ENCODE data around the gene DCTN2. TPM values are rescaled to one million over a fixed set of nuclear protein-coding genes. Genes with fewer than 3 reads are reported as not detected.
A peak's percentile ranks its signal among the peaks of the same experiment; 100 is the strongest.

DCTN2 gene
- total and polyA plus RNA-seq, 2 donors (not counting 1 experiment from before 2014, with no cell fraction given) = 59.4 to 94.3 TPM

GRCh38 chr12:57487597-57488401 is 59.2 kb downstream of the DCTN2 start, which contains the start of gene MARS1:
Gene MARS1 (plus strand): TSS chr12:57488068. CDS start chr12:57488091, 23 bp downstream.
- WGBS (ENCODE audit: insufficient coverage) = 13% methylated on average over 41 of the region's 47 CpGs
- Histone ChIP-seq H3K79me2 (ENCODE audit: control insufficient read depth, insufficient read depth, low read length) (peaks cover 60% of the 10 kb centered on the region), H3K27me3 (replicated peaks in 1 of 4; ENCODE audit: control extremely low read depth in 1 of 4, control insufficient read depth in 3 of 4, insufficient read depth in 4 of 4, low read length in 3 of 4) (no peaks in the 10 kb centered on the region), H3K4me3 (ENCODE audit: control extremely low read depth in 1 of 5, extremely low read depth in 1 of 5, insufficient read depth in 1 of 5, low read depth in 2 of 5, low read length in 4 of 5) (peak within 1 kb of the TSS; percentile 66 to 95 (median 86)), H2AFZ (ENCODE audit: insufficient read depth, low read depth, low read length, poor library complexity, severe bottlenecking) (peak within 1 kb of the TSS; percentile 85), H3K9me3 (ENCODE audit: control extremely low read depth in 1 of 3, control insufficient read depth in 2 of 3, insufficient read depth in 1 of 3, low read length in 2 of 3) (no peaks in the 10 kb centered on the region), H4K20me1 (ENCODE audit: control insufficient read depth, insufficient read depth, low read length, poor library complexity, severe bottlenecking) (peaks cover 5% of the 10 kb centered on the region), H3K4me1 (ENCODE audit: control insufficient read depth in 2 of 2, insufficient read depth in 2 of 2, low read length in 2 of 2) (peaks cover 20 to 25% of the 10 kb centered on the region in 2 donors), H3K36me3 (replicated peaks in 1 of 2; ENCODE audit: control extremely low read depth in 1 of 2, control insufficient read depth in 1 of 2, extremely low read depth in 1 of 2, insufficient read depth in 2 of 2, low read length in 1 of 2) (peaks cover 5 to 29% of the 10 kb centered on the region in 2 experiments), H3K4me2 (replicated peaks; ENCODE audit: low read depth, low read length, poor library complexity, severe bottlenecking) (peak within 1 kb of the TSS; percentile 98), H3K27ac (ENCODE audit: low read length in 2 of 2) (peak within 1 kb of the TSS; percentile 42 to 86), H3K9ac (ENCODE audit: low read length) (peak within 1 kb of the TSS; percentile 77)
- peak within 1 kb of the TSS; percentile 93 for H3K27ac Mint-ChIP-seq
- intact Hi-C loops (cut with micrococcal nuclease) = loop anchor here (1.0 to 10.0 kb wide), 7 partner anchors 8 to 735 kb away; partner anchors contain the start of genes ARHGAP9, CDK4, DCTN2 and DDIT3
- ChIA-PET POLR2A (interaction anchor here (0.7 to 1.0 kb wide), 3 partner anchors 8 to 33 kb away, joined by 3 read pairs; partner anchors contain the start of gene ARHGAP9), CTCF (interaction anchor here (0.7 to 3.3 kb wide), 6 partner anchors 9 to 35 kb away, joined by 3 to 18 read pairs (median 8); partner anchors contain the start of gene GLI1)
- ATAC-seq (ENCODE audit: low read depth) (peak; percentile 98), DNase-seq (peak; percentile 96)
- H3K4me3 Mint-ChIP-seq = peak within 1 kb of the TSS; percentile 89
- TF ChIP-seq CTCF (IDR thresholded peaks at IDR 0.05) (no peak), EZH2 (IDR thresholded peaks at IDR 0.05; ENCODE audit: borderline replicate concordance, insufficient read depth, low read depth, low read length, poor library complexity, severe bottlenecking) (no peak)
- H3K9me3 Mint-ChIP-seq (ENCODE audit: insufficient read depth) = no peaks in the 10 kb centered on the region
- peaks cover 31% of the 10 kb centered on the region for H3K4me1 Mint-ChIP-seq
- no peaks in the 10 kb centered on the region for H3K27me3 Mint-ChIP-seq
